Measurements from ENCODE around the gene DMRTB1.
A peak's percentile ranks its signal among the peaks of the same experiment; 100 is the strongest.

The DMRTB1 gene

GRCh38 chr1:53435151-53435550 lies 24.0 kb upstream of the DMRTB1 start:
- TF ChIP-seq CTCF (conservative IDR thresholded peaks at IDR 0.05; ENCODE audit: low read length): no peak
- no peak overlapping the region for H3K4me3 ChIP-seq (ENCODE audit: low read length)
- DNase-seq (ENCODE audit: low read depth): no peak

- TF ChIP-seq CTCF (conservative IDR thresholded peaks at IDR 0.05; ENCODE audit: low read length): no peak
- no peak for DNase-seq (ENCODE audit: low read depth)
Measured at GRCh38 chr1:53438427-53439336, 20.5 kb upstream of the DMRTB1 start.

GRCh38 chr1:53439337-53440207 lies 19.6 kb upstream of the DMRTB1 start:
- TF ChIP-seq CTCF (conservative IDR thresholded peaks at IDR 0.05; ENCODE audit: low read length): no peak
- H3K4me3 ChIP-seq (ENCODE audit: low read length): no peak overlapping the region
- no peak for DNase-seq (ENCODE audit: low read depth)

More at GRCh38 chr1:53438427-53439336, 20.5 kb upstream of the DMRTB1 start:
- H3K4me3 ChIP-seq (ENCODE audit: low read length): no peak overlapping the region

GRCh38 chr1:53440633-53441032 lies 18.6 kb upstream of the DMRTB1 start:
- no peak for DNase-seq (ENCODE audit: low read depth)
- no peak for TF ChIP-seq CTCF (conservative IDR thresholded peaks at IDR 0.05; ENCODE audit: low read length)
- no peak overlapping the region for H3K4me3 ChIP-seq (ENCODE audit: low read length)

- peak; percentile 43 for DNase-seq (ENCODE audit: low read depth)
- H3K4me3 ChIP-seq (ENCODE audit: low read length): no peak overlapping the region
- no peak for TF ChIP-seq CTCF (conservative IDR thresholded peaks at IDR 0.05; ENCODE audit: low read length)
Measured at GRCh38 chr1:53442299-53442698, 16.9 kb upstream of the DMRTB1 start.

GRCh38 chr1:53446051-53446450 lies 13.1 kb upstream of the DMRTB1 start:
- TF ChIP-seq CTCF (conservative IDR thresholded peaks at IDR 0.05; ENCODE audit: low read length): no peak
- DNase-seq (ENCODE audit: low read depth): no peak

More at GRCh38 chr1:53446051-53446450, 13.1 kb upstream of the DMRTB1 start:
- H3K4me3 ChIP-seq (ENCODE audit: low read length): no peak overlapping the region

Data from AG10803 (cell line).